B cell (primary cell): ENCODE results near the gene CNOT4. TPM values are rescaled to one million over a fixed set of nuclear protein-coding genes. Genes with fewer than 3 reads are reported as not detected.

ENCODE experiments used
- ATAC-seq: fragments of 200-7000 bp; cut with Tn5 transposase; one replicate; pipeline ENCODE4 v1.10.0; 2021; ENCODE audit warnings: low read depth, mild to moderate bottlenecking, moderate number of reproducible peaks, moderate library complexity
- CTCF ChIA-PET: fragments of 350-600 bp; sonication (Branson Sonifier 250); formaldehyde crosslinking; loops from one replicate; lab custom pipeline; 2021; ENCODE audit warnings: antibody characterized with exemption, inconsistent platforms; lab: Charles Lee
- POLR2A ChIA-PET: fragments of 350-600 bp; sonication (Branson Sonifier 250); formaldehyde crosslinking; loops from one replicate; lab custom pipeline; 2021; ENCODE audit warnings: antibody characterized with exemption; lab: Charles Lee
- DNase-seq: peaks from one replicate; pipeline ENCODE4 v3.0.0; 2013
- H2AFZ ChIP-seq: 2 replicates; pipeline ENCODE4 v1.6.1; 2012; ENCODE audit warnings: mild to moderate bottlenecking, low read depth, low read length; ENCODE audit not compliant: insufficient read depth, poor library complexity, severe bottlenecking
- H3K27ac ChIP-seq, 2 donors: 1 replicate in 1 of 2; 2 replicates in 1 of 2; pipeline ENCODE4 v1.5.1; 2012 to 2013; ENCODE audit warnings: low read length in 2 of 2, mild to moderate bottlenecking in 2 of 2, moderate library complexity in 1 of 2
- H3K27me3 ChIP-seq, 4 experiments: fragments of 200-600 bp in 1 of 4; sonication (generic) in 1 of 4; replicated peaks in 1 of 4; 1 replicate in 2 of 4; 2 replicates in 2 of 4; pipeline versions ENCODE4 v1.6.1 to v1.7.0; 2013 to 2016; ENCODE audit warnings: low read length in 3 of 4, mild to moderate bottlenecking in 2 of 4, mixed read lengths in 1 of 4, moderate library complexity in 1 of 4; ENCODE audit not compliant: insufficient read depth in 4 of 4, control insufficient read depth in 3 of 4; ENCODE audit errors: control extremely low read depth in 1 of 4
- H3K36me3 ChIP-seq, 2 experiments: replicated peaks in 1 of 2; 1 replicate in 1 of 2; 2 replicates in 1 of 2; pipeline versions ENCODE4 v1.6.1 to v1.7.1; 2013; ENCODE audit warnings: low read length in 1 of 2; ENCODE audit not compliant: insufficient read depth in 2 of 2, control insufficient read depth in 1 of 2; ENCODE audit errors: control extremely low read depth in 1 of 2, extremely low read depth in 1 of 2
- H3K4me1 ChIP-seq, 2 donors: fragments of 200-600 bp in 1 of 2; sonication (generic) in 1 of 2; 1 replicate in 1 of 2; 2 replicates in 1 of 2; pipeline versions ENCODE4 v1.5.1 to v1.6.1; 2013 to 2017; ENCODE audit warnings: low read length in 2 of 2; ENCODE audit not compliant: control insufficient read depth in 2 of 2, insufficient read depth in 2 of 2
- H3K4me2 ChIP-seq: replicated peaks from 2 replicates; pipeline ENCODE3; 2012; ENCODE audit warnings: mild to moderate bottlenecking, low read depth, low read length; ENCODE audit not compliant: poor library complexity, severe bottlenecking
- H3K4me3 ChIP-seq, 5 experiments: fragments of 200-600 bp in 1 of 5; sonication (generic) in 1 of 5; 1 replicate in 3 of 5; 2 replicates in 2 of 5; pipeline versions ENCODE4 v1.5.1 to v1.7.0; 2011 to 2016; ENCODE audit warnings: low read length in 4 of 5, mild to moderate bottlenecking in 4 of 5, low read depth in 2 of 5, control low read depth in 1 of 5, moderate library complexity in 1 of 5; ENCODE audit not compliant: insufficient read depth in 1 of 5; ENCODE audit errors: control extremely low read depth in 1 of 5, extremely low read depth in 1 of 5
- H3K79me2 ChIP-seq: fragments of 200-600 bp; sonication (generic); one replicate; pipeline ENCODE4 v1.6.0; 2016; ENCODE audit warnings: low read length; ENCODE audit not compliant: control insufficient read depth, insufficient read depth
- H3K9ac ChIP-seq: fragments of 200-600 bp; sonication (generic); 2 replicates; pipeline ENCODE4 v1.6.1; 2017; ENCODE audit warnings: mild to moderate bottlenecking, low read length, moderate library complexity
- H3K9me3 ChIP-seq, 3 donors: one replicate each; pipeline versions ENCODE4 v1.6.1 to v1.7.1; 2013; ENCODE audit warnings: low read length in 2 of 3; ENCODE audit not compliant: control insufficient read depth in 2 of 3, insufficient read depth in 1 of 3; ENCODE audit errors: control extremely low read depth in 1 of 3
- H4K20me1 ChIP-seq: 2 replicates; pipeline ENCODE4 v1.6.0; 2012; ENCODE audit warnings: mild to moderate bottlenecking, low read length; ENCODE audit not compliant: insufficient read depth, control insufficient read depth, poor library complexity, severe bottlenecking
- H3K27ac Mint-ChIP-seq: one replicate; pipeline ENCODE4 v1.8.0; 2021; ENCODE audit warnings: mixed read lengths
- H3K27me3 Mint-ChIP-seq: one replicate; pipeline ENCODE4 v1.8.0; 2021; ENCODE audit warnings: mixed read lengths
- H3K4me1 Mint-ChIP-seq: one replicate; pipeline ENCODE4 v1.8.0; 2021; ENCODE audit warnings: mixed read lengths
- H3K4me3 Mint-ChIP-seq: one replicate; pipeline ENCODE4 v1.8.0; 2021; ENCODE audit warnings: mixed read lengths
- H3K9me3 Mint-ChIP-seq: one replicate; pipeline ENCODE4 v1.8.0; 2022; ENCODE audit warnings: mixed read lengths; ENCODE audit not compliant: insufficient read depth
- CTCF ChIP-seq: fragments of 200-600 bp; IDR thresholded peaks from one replicate; pipeline ENCODE4 v1.8.0; 2022; ENCODE audit warnings: antibody characterized with exemption, mild to moderate bottlenecking
- EZH2 ChIP-seq: IDR thresholded peaks from 2 replicates; pipeline ENCODE4 v1.6.1; 2012; ENCODE audit warnings: borderline replicate concordance, low read depth, mild to moderate bottlenecking, moderate library complexity, low read length; ENCODE audit not compliant: insufficient read depth, poor library complexity, severe bottlenecking
- WGBS: methylation state at CpG from one replicate; pipeline ENCODE4 v1.1.5; 2013; ENCODE audit warnings: missing lambda C conversion rate; ENCODE audit not compliant: insufficient coverage; 5-methylcytosine and 5-hydroxymethylcytosine counted together
- intact Hi-C: fragments of 100-400 bp; cut with micrococcal nuclease; formaldehyde crosslinking; loops from one replicate; pipeline ENCODE4 v1.10.0; 2022
- polyA plus RNA-seq: library from polyadenylated mRNA; depleted of rRNA; stranded (reverse); fragments of >200 nt; gene quantifications from 2 replicates; pipeline ENCODE4 v1.2.3, GENCODE V29; 2012
- total RNA-seq, 2 donors: library from RNA; stranded (reverse); fragments of 120-200 nt in 1 of 2; gene quantifications; 1 replicate in 1 of 2; 2 replicates in 1 of 2; pipeline versions ENCODE4 v1.2.3 to v1.2.4, GENCODE V29; 2013 to 2022

Gene CNOT4
- total and polyA plus RNA-seq, 2 donors (not counting 1 experiment from before 2014, with no cell fraction given): 9.8 to 52.1 TPM

GRCh38 chr7:135333200-135333599 is 176.7 kb downstream of the CNOT4 start:
- TF ChIP-seq EZH2: no peak
- no peak for TF ChIP-seq CTCF
- ChIA-PET POLR2A (no interaction called here), CTCF (no interaction called here)

GRCh38 chr7:135330088-135330487 is 179.8 kb downstream of the CNOT4 start:
- DNase-seq (no peak), ATAC-seq (no peak)
- Histone ChIP-seq H3K4me1 (no peaks in the 10 kb centered on the region), H3K27me3 (no peaks in the 10 kb centered on the region), H3K4me2 (no peak overlapping the region), H3K4me3 (no peak overlapping the region), H3K9me3 (peaks cover 0 to 10% (median 3%) of the 10 kb centered on the region in 3 donors), H3K9ac (no peak overlapping the region), H3K79me2 (no peaks in the 10 kb centered on the region), H4K20me1 (no peaks in the 10 kb centered on the region), H3K36me3 (no peaks in the 10 kb centered on the region), H2AFZ (no peak overlapping the region), H3K27ac (no peak overlapping the region)
- POLR2A ChIA-PET: no interaction called here
- Mint-ChIP-seq H3K9me3 (peaks cover 5% of the 10 kb centered on the region), H3K4me3 (no peak overlapping the region), H3K27ac (no peak overlapping the region), H3K4me1 (no peaks in the 10 kb centered on the region), H3K27me3 (peaks cover 16% of the 10 kb centered on the region)
- TF ChIP-seq CTCF: no peak
- no peak for TF ChIP-seq EZH2
- CTCF ChIA-PET: no interaction called here
- intact Hi-C loops: no loop called here
- WGBS: no CpG with 5 or more reads among the region's 1 CpG

More at GRCh38 chr7:135333200-135333599, 176.7 kb downstream of the CNOT4 start:
- Histone ChIP-seq H3K27me3 (no peaks in the 10 kb centered on the region), H3K9ac (no peak overlapping the region), H3K36me3 (no peaks in the 10 kb centered on the region), H2AFZ (no peak overlapping the region), H3K4me3 (no peak overlapping the region), H3K79me2 (no peaks in the 10 kb centered on the region), H3K9me3 (peaks cover 0 to 7% (median 3%) of the 10 kb centered on the region in 3 donors), H3K27ac (no peak overlapping the region), H3K4me2 (no peak overlapping the region), H4K20me1 (no peaks in the 10 kb centered on the region), H3K4me1 (no peaks in the 10 kb centered on the region)
- no peaks in the 10 kb centered on the region for H3K4me1 Mint-ChIP-seq
- no peak overlapping the region for H3K4me3 Mint-ChIP-seq
- 88% methylated on average over 1 of the region's 1 CpG for WGBS
- peaks cover 5% of the 10 kb centered on the region for H3K9me3 Mint-ChIP-seq
- ATAC-seq: no peak
- DNase-seq: no peak
- H3K27ac Mint-ChIP-seq: no peak overlapping the region
- intact Hi-C loops: no loop called here
- H3K27me3 Mint-ChIP-seq: peaks cover 10% of the 10 kb centered on the region
